Endothelial cell of umbilical vein (primary cell): Measurements from ENCODE around the gene HAT1.

Experiments
- GATA2 ChIP-seq: IDR thresholded peaks from 2 replicates; pipeline ENCODE4 v1.7.0; 2011; ENCODE audit warnings: low read depth, mild to moderate bottlenecking, moderate library complexity, mixed read lengths, low read length; ENCODE audit not compliant: insufficient read length, insufficient read depth
- TF ChIP-seq, protein P1 (sequence below), 2 donors: IDR thresholded peaks; 1 replicate in 1 of 2; 2 replicates in 1 of 2; pipeline ENCODE4 v1.5.1; 2011; ENCODE audit warnings: low read length in 2 of 2, mild to moderate bottlenecking in 2 of 2, moderate library complexity in 2 of 2, control low read depth in 1 of 2, inconsistent platforms in 1 of 2, low read depth in 1 of 2; ENCODE audit not compliant: insufficient read depth in 1 of 2; ENCODE audit errors: extremely low read depth in 1 of 2

DNA sequence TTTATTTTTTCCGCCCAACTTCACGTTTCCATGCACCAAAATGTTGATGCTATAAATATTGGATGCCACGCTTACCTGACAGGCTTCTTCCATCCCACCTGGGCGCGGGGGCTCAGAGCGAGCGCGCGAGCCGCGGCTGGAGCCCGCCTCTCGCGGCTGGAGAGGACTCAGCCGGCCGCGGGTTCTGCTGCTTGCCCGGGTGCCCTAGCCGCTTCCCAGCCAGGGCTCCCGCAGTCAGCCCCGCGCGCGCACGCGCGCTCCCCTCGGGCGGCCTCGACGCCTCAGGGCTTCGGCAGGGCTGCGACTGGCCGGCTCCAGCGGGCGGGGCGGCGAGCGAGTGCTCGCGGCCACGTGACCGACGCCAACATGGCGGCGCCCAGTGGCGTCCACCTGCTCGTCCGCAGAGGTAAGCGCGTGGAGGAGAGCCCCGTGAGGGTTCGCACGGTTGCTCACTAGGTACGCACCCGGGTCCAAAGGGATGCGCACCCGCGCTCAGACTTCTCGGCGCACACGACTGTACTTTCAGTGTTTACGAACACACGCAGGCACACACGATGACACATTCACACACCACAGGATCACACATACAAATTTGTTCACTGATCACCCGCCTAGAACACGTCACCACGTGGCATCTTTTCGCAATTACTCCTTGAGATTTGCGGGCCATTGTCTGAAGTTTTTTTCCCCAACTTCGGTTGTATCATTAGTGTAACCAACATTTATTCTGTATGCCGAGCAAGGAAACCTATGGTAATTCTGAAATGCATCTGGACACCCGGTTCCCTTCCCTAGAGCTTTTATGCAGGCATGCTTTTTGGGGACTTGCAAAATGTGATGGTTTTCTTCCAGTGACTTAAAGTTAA is 77.6 kb downstream of the HAT1 start, which contains the start of gene METAP1D:
- TF ChIP-seq GATA2 = no peak
- TF ChIP-seq, protein P1, sequence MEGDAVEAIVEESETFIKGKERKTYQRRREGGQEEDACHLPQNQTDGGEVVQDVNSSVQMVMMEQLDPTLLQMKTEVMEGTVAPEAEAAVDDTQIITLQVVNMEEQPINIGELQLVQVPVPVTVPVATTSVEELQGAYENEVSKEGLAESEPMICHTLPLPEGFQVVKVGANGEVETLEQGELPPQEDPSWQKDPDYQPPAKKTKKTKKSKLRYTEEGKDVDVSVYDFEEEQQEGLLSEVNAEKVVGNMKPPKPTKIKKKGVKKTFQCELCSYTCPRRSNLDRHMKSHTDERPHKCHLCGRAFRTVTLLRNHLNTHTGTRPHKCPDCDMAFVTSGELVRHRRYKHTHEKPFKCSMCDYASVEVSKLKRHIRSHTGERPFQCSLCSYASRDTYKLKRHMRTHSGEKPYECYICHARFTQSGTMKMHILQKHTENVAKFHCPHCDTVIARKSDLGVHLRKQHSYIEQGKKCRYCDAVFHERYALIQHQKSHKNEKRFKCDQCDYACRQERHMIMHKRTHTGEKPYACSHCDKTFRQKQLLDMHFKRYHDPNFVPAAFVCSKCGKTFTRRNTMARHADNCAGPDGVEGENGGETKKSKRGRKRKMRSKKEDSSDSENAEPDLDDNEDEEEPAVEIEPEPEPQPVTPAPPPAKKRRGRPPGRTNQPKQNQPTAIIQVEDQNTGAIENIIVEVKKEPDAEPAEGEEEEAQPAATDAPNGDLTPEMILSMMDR (IDR thresholded peaks at IDR 0.05; ENCODE audit: extremely low read depth in 1 of 2, insufficient read depth in 1 of 2, low read depth in 1 of 2, low read length in 2 of 2) = no peak
